K562 (cell line): ENCODE measurements around the gene SPNS2. TPM values are rescaled to one million over a fixed set of nuclear protein-coding genes. Genes with fewer than 3 reads are reported as not detected.

Experiments used
- CHD4 ChIP-seq: fragments of 200-600 bp; sonication (generic); IDR thresholded peaks from 3 replicates; pipeline ENCODE4 v1.6.1; 2012; ENCODE audit warnings: low read depth, mild to moderate bottlenecking, mixed read lengths, low read length, inconsistent platforms; ENCODE audit not compliant: insufficient read depth, insufficient replicate concordance, poor library complexity, severe bottlenecking
- JUNB ChIP-seq: fragments of 450-650 bp; formaldehyde crosslinking; conservative IDR thresholded peaks from 2 replicates; pipeline ENCODE4 v1.4.0; 2020; ENCODE audit warnings: mild to moderate bottlenecking
- ZNF224 ChIP-seq: sonication (generic); formaldehyde crosslinking; IDR thresholded peaks from 2 replicates; pipeline ENCODE4 v1.8.0; 2022; ENCODE audit warnings: mild to moderate bottlenecking, missing genetic modification reagents
- ZNF263 ChIP-seq: sonication (generic); formaldehyde crosslinking; IDR thresholded peaks from 2 replicates; pipeline ENCODE4 v1.8.0; 2022; ENCODE audit warnings: mild to moderate bottlenecking, missing genetic modification reagents, borderline replicate concordance
- polyA plus RNA-seq, 8 experiments: library from polyadenylated mRNA; depleted of rRNA in 4 of 8; stranded (reverse) in 5 of 8; unstranded in 3 of 8; fragments of >200 nt; fragmentation: Nextera tagmentation in 2 of 8; fragmentation: Illumina TruSeq in 1 of 8; extraction: Ambion mirVana in 2 of 8; extraction: Trizol in 1 of 8; gene quantifications; 2 replicates each; pipeline versions ENCODE4 v1.2.1 to v1.2.3, GENCODE V29; 2011 to 2014; ENCODE audit warnings: inconsistent platforms in 1 of 8, missing spikeins in 1 of 8
- total RNA-seq, 7 experiments: library from RNA; depleted of rRNA in 6 of 7; stranded (reverse); fragments of >200 nt in 6 of 7; fragmentation: Illumina TruSeq in 2 of 7; extraction: Trizol in 2 of 7; gene quantifications; 2 replicates each; pipeline versions ENCODE4 v1.2.1 to v1.2.3, GENCODE V29; 2011 to 2021; ENCODE audit warnings: low replicate concordance in 1 of 7
- TF ChIP-seq, protein P1 (sequence below): fragments of 450-650 bp; IDR thresholded peaks from 2 replicates; pipeline ENCODE4 v1.7.1; 2018; ENCODE audit warnings: mild to moderate bottlenecking, low read depth; ENCODE audit not compliant: partially characterized antibody
- TF ChIP-seq, protein P2 (sequence below): fragments of 450-650 bp; IDR thresholded peaks from 2 replicates; pipeline ENCODE4 v1.6.1; 2016; ENCODE audit warnings: low read depth, mild to moderate bottlenecking, moderate library complexity

Gene SPNS2
- total and polyA plus RNA-seq, 9 of the 15 experiments (the other 6 are each of a cell fraction or from before 2014, with no cell fraction given): 0.06 TPM; not detected in 8

DNA sequence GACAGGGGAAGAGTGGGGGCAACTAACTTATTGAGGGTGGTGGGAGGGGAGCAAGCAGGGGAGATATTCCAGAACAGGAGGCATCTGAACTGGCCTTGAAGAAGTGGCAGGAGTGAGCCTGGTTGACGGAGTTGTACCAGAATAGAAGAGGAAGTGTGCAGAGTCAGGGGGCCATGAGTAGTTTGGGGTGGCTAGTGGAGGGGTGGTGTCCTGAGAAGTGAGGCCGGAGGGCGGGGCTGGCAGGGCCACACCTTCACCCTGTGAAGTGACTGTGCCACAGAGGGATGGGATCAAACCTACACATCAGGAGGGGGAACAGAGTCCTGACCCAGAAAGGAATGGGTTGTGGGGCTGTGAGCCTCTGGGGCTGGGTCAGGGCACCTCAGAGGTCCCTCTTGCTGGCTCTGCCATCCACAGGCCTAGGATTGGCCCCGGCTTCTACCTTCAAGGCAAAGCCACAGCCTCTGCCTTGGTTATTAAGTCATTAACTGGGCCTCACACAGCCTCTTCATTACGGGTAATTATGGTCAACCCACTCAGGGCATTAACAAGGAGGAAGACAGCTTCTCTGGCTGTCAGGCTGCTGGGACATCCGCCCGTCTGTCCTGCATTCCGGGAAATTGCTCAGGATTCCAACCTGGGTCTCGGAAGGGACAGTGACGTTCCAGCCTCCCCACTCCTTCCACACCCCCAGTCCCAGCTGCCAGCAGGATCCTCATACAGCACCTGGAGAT, 12.7 kb downstream of the SPNS2 start (continued):
- TF ChIP-seq, protein P1, sequence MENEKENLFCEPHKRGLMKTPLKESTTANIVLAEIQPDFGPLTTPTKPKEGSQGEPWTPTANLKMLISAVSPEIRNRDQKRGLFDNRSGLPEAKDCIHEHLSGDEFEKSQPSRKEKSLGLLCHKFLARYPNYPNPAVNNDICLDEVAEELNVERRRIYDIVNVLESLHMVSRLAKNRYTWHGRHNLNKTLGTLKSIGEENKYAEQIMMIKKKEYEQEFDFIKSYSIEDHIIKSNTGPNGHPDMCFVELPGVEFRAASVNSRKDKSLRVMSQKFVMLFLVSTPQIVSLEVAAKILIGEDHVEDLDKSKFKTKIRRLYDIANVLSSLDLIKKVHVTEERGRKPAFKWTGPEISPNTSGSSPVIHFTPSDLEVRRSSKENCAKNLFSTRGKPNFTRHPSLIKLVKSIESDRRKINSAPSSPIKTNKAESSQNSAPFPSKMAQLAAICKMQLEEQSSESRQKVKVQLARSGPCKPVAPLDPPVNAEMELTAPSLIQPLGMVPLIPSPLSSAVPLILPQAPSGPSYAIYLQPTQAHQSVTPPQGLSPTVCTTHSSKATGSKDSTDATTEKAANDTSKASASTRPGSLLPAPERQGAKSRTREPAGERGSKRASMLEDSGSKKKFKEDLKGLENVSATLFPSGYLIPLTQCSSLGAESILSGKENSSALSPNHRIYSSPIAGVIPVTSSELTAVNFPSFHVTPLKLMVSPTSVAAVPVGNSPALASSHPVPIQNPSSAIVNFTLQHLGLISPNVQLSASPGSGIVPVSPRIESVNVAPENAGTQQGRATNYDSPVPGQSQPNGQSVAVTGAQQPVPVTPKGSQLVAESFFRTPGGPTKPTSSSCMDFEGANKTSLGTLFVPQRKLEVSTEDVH: no peak
- TF ChIP-seq ZNF263 (CRISPR knock-in tag) (no peak), CHD4 (no peak), ZNF224 (CRISPR knock-in tag) (no peak), JUNB (CRISPR knock-in tag) (no peak)
- TF ChIP-seq, protein P2, sequence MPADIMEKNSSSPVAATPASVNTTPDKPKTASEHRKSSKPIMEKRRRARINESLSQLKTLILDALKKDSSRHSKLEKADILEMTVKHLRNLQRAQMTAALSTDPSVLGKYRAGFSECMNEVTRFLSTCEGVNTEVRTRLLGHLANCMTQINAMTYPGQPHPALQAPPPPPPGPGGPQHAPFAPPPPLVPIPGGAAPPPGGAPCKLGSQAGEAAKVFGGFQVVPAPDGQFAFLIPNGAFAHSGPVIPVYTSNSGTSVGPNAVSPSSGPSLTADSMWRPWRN: no peak
